Measurements from ENCODE around the gene TAX1BP3.

DNA sequence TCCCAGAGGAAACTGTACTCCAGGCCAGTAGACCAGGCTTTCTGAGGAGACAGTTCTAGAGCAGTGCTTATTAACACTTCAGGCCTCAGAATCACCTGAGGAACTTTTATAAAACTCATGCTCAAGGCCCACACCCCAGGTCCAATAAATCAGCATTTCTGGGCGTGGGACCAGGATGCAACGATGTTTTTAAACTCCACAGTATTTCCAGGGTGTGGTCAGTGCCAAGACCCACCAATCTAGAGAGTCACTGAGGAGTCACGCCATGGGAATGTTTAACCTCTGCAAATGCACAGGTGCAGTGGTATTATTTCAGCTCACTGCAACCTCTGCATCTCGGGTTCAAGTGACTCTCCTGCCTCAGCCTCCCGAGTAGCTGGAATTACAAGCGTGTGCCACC is 55.3 kb downstream of the TAX1BP3 start:
- TF ChIP-seq POLR2A (IDR thresholded peaks at IDR 0.05), result no peak
- TF ChIP-seq, protein P1, sequence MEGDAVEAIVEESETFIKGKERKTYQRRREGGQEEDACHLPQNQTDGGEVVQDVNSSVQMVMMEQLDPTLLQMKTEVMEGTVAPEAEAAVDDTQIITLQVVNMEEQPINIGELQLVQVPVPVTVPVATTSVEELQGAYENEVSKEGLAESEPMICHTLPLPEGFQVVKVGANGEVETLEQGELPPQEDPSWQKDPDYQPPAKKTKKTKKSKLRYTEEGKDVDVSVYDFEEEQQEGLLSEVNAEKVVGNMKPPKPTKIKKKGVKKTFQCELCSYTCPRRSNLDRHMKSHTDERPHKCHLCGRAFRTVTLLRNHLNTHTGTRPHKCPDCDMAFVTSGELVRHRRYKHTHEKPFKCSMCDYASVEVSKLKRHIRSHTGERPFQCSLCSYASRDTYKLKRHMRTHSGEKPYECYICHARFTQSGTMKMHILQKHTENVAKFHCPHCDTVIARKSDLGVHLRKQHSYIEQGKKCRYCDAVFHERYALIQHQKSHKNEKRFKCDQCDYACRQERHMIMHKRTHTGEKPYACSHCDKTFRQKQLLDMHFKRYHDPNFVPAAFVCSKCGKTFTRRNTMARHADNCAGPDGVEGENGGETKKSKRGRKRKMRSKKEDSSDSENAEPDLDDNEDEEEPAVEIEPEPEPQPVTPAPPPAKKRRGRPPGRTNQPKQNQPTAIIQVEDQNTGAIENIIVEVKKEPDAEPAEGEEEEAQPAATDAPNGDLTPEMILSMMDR (IDR thresholded peaks at IDR 0.05), result no peak

Data from heart left ventricle (tissue), 13 donors.